ENCODE measurements around the gene LIPC. TPM values are rescaled to one million over a fixed set of nuclear protein-coding genes. Genes with fewer than 3 reads are reported as not detected.

Gene LIPC
- total and polyA plus RNA-seq, 10 of the 15 experiments (the other 5 are each of a cell fraction or from before 2014, with no cell fraction given), result 0.06 to 0.31 (median 0.16) TPM; not detected in 1

DNA sequence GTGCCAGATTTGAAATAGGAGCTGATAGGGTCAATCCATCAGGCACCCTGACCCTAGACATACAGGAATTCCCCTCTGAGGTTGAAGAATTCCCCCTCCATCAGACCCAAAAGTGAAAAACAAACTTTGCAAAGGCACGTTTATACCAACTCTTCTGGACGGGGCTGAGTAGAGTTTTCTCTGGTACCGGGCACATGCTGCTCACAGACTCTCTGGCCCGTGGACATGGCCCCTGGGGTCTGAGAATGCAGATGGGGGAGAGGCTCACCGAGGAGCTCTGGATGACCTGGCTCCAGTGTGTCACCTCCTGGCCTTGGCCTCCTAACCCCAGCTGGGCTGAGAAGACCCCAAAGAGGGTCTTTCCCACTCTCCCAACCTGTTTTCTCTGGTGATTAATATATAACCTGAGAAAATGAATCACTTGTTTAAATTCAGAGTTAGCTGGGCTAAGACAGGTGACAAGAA lies 11.2 kb upstream of the LIPC start (continued):
- TF ChIP-seq CEBPZ (IDR thresholded peaks at IDR 0.05; ENCODE audit: low read depth, low read length) (no peak), RUNX3 (IDR thresholded peaks at IDR 0.05; ENCODE audit: low read length) (peak; percentile 77), SP1 (IDR thresholded peaks at IDR 0.05; ENCODE audit: low read depth, low read length) (peak; percentile 20), CREB1 (IDR thresholded peaks at IDR 0.05; ENCODE audit: low read depth) (no peak), IKZF1 (conservative IDR thresholded peaks at IDR 0.05) (peak; percentile 71; the same call in 1 of the 2 replicates), SIX5 (IDR thresholded peaks at IDR 0.05; ENCODE audit: low read depth, low read length, severe bottlenecking) (no peak), IKZF2 (IDR thresholded peaks at IDR 0.05) (peak in 1 of 2 experiments; percentile 54; a peak in 3 of 4 replicates), BCL3 (IDR thresholded peaks at IDR 0.05; ENCODE audit: borderline replicate concordance, insufficient read depth, low read depth, low read length, poor library complexity, severe bottlenecking) (peak; percentile 31), NR2C1 (IDR thresholded peaks at IDR 0.05) (peak; percentile 29), DPF2 (IDR thresholded peaks at IDR 0.05) (peak; percentile 44; the same call in 1 of the 2 replicates), BHLHE40 (IDR thresholded peaks at IDR 0.05; ENCODE audit: borderline replicate concordance in 1 of 2, low read depth in 2 of 2, low read length in 1 of 2) (peak; percentile 70 to 85), GABPA (IDR thresholded peaks at IDR 0.05; ENCODE audit: low read depth) (no peak), BCL11A (IDR thresholded peaks at IDR 0.05; ENCODE audit: low read depth, low read length) (no peak), HSF1 (IDR thresholded peaks at IDR 0.05; ENCODE audit: low read depth, low read length) (0 out of 2 replicates have a peak, but pooled peaks have one; percentile 28), JUNB (IDR thresholded peaks at IDR 0.05) (peak; percentile 76), MEF2B (IDR thresholded peaks at IDR 0.05; ENCODE audit: partially characterized antibody, poor library complexity, severe bottlenecking) (no peak)
- TF ChIP-seq, protein P1, sequence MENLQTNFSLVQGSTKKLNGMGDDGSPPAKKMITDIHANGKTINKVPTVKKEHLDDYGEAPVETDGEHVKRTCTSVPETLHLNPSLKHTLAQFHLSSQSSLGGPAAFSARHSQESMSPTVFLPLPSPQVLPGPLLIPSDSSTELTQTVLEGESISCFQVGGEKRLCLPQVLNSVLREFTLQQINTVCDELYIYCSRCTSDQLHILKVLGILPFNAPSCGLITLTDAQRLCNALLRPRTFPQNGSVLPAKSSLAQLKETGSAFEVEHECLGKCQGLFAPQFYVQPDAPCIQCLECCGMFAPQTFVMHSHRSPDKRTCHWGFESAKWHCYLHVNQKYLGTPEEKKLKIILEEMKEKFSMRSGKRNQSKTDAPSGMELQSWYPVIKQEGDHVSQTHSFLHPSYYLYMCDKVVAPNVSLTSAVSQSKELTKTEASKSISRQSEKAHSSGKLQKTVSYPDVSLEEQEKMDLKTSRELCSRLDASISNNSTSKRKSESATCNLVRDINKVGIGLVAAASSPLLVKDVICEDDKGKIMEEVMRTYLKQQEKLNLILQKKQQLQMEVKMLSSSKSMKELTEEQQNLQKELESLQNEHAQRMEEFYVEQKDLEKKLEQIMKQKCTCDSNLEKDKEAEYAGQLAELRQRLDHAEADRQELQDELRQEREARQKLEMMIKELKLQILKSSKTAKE (IDR thresholded peaks at IDR 0.05; ENCODE audit: low read depth, poor library complexity, severe bottlenecking), result peak; percentile 59
- TF ChIP-seq, protein P2, sequence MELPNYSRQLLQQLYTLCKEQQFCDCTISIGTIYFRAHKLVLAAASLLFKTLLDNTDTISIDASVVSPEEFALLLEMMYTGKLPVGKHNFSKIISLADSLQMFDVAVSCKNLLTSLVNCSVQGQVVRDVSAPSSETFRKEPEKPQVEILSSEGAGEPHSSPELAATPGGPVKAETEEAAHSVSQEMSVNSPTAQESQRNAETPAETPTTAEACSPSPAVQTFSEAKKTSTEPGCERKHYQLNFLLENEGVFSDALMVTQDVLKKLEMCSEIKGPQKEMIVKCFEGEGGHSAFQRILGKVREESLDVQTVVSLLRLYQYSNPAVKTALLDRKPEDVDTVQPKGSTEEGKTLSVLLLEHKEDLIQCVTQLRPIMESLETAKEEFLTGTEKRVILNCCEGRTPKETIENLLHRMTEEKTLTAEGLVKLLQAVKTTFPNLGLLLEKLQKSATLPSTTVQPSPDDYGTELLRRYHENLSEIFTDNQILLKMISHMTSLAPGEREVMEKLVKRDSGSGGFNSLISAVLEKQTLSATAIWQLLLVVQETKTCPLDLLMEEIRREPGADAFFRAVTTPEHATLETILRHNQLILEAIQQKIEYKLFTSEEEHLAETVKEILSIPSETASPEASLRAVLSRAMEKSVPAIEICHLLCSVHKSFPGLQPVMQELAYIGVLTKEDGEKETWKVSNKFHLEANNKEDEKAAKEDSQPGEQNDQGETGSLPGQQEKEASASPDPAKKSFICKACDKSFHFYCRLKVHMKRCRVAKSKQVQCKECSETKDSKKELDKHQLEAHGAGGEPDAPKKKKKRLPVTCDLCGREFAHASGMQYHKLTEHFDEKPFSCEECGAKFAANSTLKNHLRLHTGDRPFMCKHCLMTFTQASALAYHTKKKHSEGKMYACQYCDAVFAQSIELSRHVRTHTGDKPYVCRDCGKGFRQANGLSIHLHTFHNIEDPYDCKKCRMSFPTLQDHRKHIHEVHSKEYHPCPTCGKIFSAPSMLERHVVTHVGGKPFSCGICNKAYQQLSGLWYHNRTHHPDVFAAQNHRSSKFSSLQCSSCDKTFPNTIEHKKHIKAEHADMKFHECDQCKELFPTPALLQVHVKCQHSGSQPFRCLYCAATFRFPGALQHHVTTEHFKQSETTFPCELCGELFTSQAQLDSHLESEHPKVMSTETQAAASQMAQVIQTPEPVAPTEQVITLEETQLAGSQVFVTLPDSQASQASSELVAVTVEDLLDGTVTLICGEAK (IDR thresholded peaks at IDR 0.05; ENCODE audit: borderline replicate concordance), result no peak

All from GM12878 (cell line).